Activated CD4-positive, alpha-beta memory T cell treated with anti-CD3 and anti-CD28 coated beads for 36 hours (primary cell): Measurements from ENCODE around the gene GSG1L. TPM values are rescaled to one million over a fixed set of nuclear protein-coding genes. Genes with fewer than 3 reads are reported as not detected.

Source experiments
- CTCF ChIA-PET: fragments of 350-600 bp; sonication (Branson Sonifier 250); formaldehyde crosslinking; loops from one replicate; lab custom pipeline; 2021; ENCODE audit warnings: antibody characterized with exemption, inconsistent platforms; lab: Charles Lee
- POLR2A ChIA-PET: fragments of 350-600 bp; sonication (Branson Sonifier 250); formaldehyde crosslinking; loops from one replicate; lab custom pipeline; 2021; ENCODE audit warnings: antibody characterized with exemption; lab: Charles Lee
- DNase-seq: peaks from one replicate; pipeline ENCODE4 v3.0.0-alpha.2; 2020
- H3K27ac Mint-ChIP-seq: one replicate; pipeline ENCODE4 v1.8.0; 2021; ENCODE audit warnings: mixed read lengths
- H3K27me3 Mint-ChIP-seq: one replicate; pipeline ENCODE4 v1.8.0; 2021; ENCODE audit warnings: mixed read lengths
- H3K36me3 Mint-ChIP-seq: one replicate; pipeline ENCODE4 v1.8.0; 2021; ENCODE audit warnings: mixed read lengths
- H3K4me1 Mint-ChIP-seq: one replicate; pipeline ENCODE4 v1.8.0; 2021; ENCODE audit warnings: low read depth, mixed read lengths
- H3K4me3 Mint-ChIP-seq: one replicate; pipeline ENCODE4 v1.8.0; 2021; ENCODE audit warnings: mild to moderate bottlenecking, mixed read lengths
- H3K9me3 Mint-ChIP-seq: one replicate; pipeline ENCODE4 v1.8.0; 2021; ENCODE audit warnings: mixed read lengths
- intact Hi-C: fragments of 100-400 bp; cut with micrococcal nuclease; formaldehyde crosslinking; loops from one replicate; pipeline ENCODE4 v1.15.1; 2023
- total RNA-seq, 2 experiments: library from RNA; stranded (reverse); gene quantifications; one replicate each; pipeline ENCODE4 v1.2.3, GENCODE V29; 2021

GSG1L gene
- total RNA-seq, 2 experiments from 2014 or later, result 0.26 to 0.44 TPM

- DNase-seq, result no peak
- CTCF ChIA-PET, result no interaction called here
- Mint-ChIP-seq H3K36me3 (no peaks in the 10 kb centered on the region), H3K4me1 (no peaks in the 10 kb centered on the region), H3K4me3 (no peak overlapping the region), H3K9me3 (no peaks in the 10 kb centered on the region), H3K27ac (no peak overlapping the region), H3K27me3 (peaks cover 3% of the 10 kb centered on the region)
- POLR2A ChIA-PET, result no interaction called here
- intact Hi-C loops, result no loop called here
These were observed 34.0 kb downstream of the GSG1L start for GRCh38 chr16:28029387-28030002.

- no peaks in the 10 kb centered on the region for H3K4me1 Mint-ChIP-seq
- no peaks in the 10 kb centered on the region for H3K27me3 Mint-ChIP-seq
- no peak overlapping the region for H3K27ac Mint-ChIP-seq
- no peaks in the 10 kb centered on the region for H3K9me3 Mint-ChIP-seq
- CTCF ChIA-PET, result no interaction called here
- H3K36me3 Mint-ChIP-seq, result no peaks in the 10 kb centered on the region
- POLR2A ChIA-PET, result no interaction called here
- no peak for DNase-seq
- H3K4me3 Mint-ChIP-seq, result no peak overlapping the region
- intact Hi-C loops, result no loop called here
These were observed 36.5 kb downstream of the GSG1L start for GRCh38 chr16:28027055-28027454.

GRCh38 chr16:28025631-28026030 lies 37.9 kb downstream of the GSG1L start:
- ChIA-PET POLR2A (no interaction called here), CTCF (no interaction called here)

DNA sequence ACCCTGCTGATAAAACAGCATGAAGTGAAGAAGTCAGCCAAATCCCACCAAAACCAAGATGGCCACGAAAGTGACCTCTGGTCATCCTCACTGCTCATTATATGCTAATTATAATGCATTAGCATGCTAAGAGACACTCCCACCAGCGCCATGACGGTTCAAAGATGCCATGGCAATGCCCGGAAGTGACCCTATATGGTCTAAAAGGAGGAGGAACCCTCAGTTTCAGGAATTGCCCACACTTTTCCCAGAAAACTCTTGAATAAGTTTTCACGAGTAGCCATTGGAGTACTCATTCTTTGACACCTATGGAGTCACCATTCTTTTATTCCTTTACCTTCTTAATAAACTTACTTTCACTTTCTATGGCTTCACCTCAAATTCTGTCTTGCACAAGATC lies 44.3 kb downstream of the GSG1L start:
- Mint-ChIP-seq H3K4me1 (no peaks in the 10 kb centered on the region), H3K27ac (no peak overlapping the region), H3K27me3 (peaks cover 5% of the 10 kb centered on the region), H3K4me3 (no peak overlapping the region), H3K36me3 (no peaks in the 10 kb centered on the region), H3K9me3 (peaks cover 23% of the 10 kb centered on the region)
- CTCF ChIA-PET, result interaction anchor here (1.2 kb wide), 1 partner anchor 52 kb away, joined by 4 read pairs; no protein-coding TSS in a partner anchor
- intact Hi-C loops, result no loop called here
- DNase-seq, result no peak
- POLR2A ChIA-PET, result no interaction called here

More at GRCh38 chr16:28025631-28026030, 37.9 kb downstream of the GSG1L start:
- no peaks in the 10 kb centered on the region for H3K27me3 Mint-ChIP-seq
- DNase-seq, result no peak
- H3K36me3 Mint-ChIP-seq, result no peaks in the 10 kb centered on the region
- intact Hi-C loops, result no loop called here
- H3K4me3 Mint-ChIP-seq, result no peak overlapping the region
- H3K27ac Mint-ChIP-seq, result no peak overlapping the region
- peaks cover 12% of the 10 kb centered on the region for H3K9me3 Mint-ChIP-seq
- H3K4me1 Mint-ChIP-seq, result no peaks in the 10 kb centered on the region

DNA sequence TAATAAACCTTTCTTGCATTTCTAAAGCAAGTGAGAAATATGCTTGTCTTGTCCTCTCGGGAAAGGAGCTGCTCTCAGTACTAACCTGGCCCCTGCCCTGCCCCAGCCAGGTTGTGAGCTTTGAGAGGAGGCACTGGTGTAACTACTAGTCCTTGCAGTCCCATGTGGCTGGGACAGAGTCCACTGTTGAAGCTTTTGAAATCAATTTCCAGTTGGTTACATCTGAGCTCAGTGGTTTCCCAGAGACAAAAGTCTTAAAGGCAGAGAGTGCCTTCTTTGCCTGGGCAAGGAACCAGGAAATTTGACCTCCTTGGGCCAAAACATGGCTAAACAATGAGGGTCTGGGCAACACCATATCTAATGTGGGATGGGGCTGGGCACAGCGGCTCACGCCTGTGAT lies 48.7 kb downstream of the GSG1L start:
- H3K27ac Mint-ChIP-seq, result no peak overlapping the region
- DNase-seq, result no peak
- no peaks in the 10 kb centered on the region for H3K36me3 Mint-ChIP-seq
- ChIA-PET POLR2A (no interaction called here), CTCF (no interaction called here)
- H3K4me3 Mint-ChIP-seq, result no peak overlapping the region
- no peaks in the 10 kb centered on the region for H3K4me1 Mint-ChIP-seq
- peaks cover 4% of the 10 kb centered on the region for H3K9me3 Mint-ChIP-seq
- intact Hi-C loops, result no loop called here
- H3K27me3 Mint-ChIP-seq, result peaks cover 14% of the 10 kb centered on the region

GRCh38 chr16:28013878-28014277 lies 49.6 kb downstream of the GSG1L start:
- intact Hi-C loops, result no loop called here
- ChIA-PET CTCF (no interaction called here), POLR2A (no interaction called here)
- H3K36me3 Mint-ChIP-seq, result no peaks in the 10 kb centered on the region
- H3K4me1 Mint-ChIP-seq, result no peaks in the 10 kb centered on the region
- H3K9me3 Mint-ChIP-seq, result peaks cover 4% of the 10 kb centered on the region
- H3K27ac Mint-ChIP-seq, result no peak overlapping the region
- peaks cover 14% of the 10 kb centered on the region for H3K27me3 Mint-ChIP-seq
- no peak for DNase-seq
- no peak overlapping the region for H3K4me3 Mint-ChIP-seq

- Mint-ChIP-seq H3K36me3 (no peaks in the 10 kb centered on the region), H3K4me3 (no peak overlapping the region), H3K9me3 (peaks cover 4% of the 10 kb centered on the region), H3K27ac (no peak overlapping the region), H3K27me3 (peaks cover 14% of the 10 kb centered on the region), H3K4me1 (no peaks in the 10 kb centered on the region)
- DNase-seq, result no peak
- CTCF ChIA-PET, result no interaction called here
- POLR2A ChIA-PET, result no interaction called here
- intact Hi-C loops, result no loop called here
These were observed 50.1 kb downstream of the GSG1L start for GRCh38 chr16:28013392-28013791.

DNA sequence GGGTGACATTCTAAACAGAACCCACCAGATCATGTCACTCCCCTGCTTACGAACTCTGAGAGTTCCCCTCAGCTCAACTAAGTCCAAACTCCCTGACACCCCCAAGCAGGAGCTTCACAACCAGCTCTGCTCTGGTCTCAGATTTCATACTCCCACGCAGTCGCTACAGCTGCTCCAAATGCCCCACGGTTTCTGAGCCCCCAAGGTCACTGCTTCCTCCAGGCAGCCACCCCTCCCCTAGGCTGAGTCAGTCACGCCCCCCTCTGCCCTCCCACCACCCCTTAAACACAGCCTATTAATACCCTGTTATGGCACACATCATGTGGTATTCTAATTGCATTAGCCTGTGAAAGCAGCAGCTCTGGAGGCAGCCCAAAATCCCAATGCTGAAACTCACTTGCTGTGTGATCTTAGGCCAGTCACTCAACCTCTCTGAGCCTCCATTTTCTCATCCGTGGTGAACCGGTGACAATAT lies 51.5 kb downstream of the GSG1L start:
- Mint-ChIP-seq H3K27ac (no peak overlapping the region), H3K4me3 (no peak overlapping the region), H3K27me3 (peaks cover 10% of the 10 kb centered on the region), H3K4me1 (no peaks in the 10 kb centered on the region), H3K9me3 (no peaks in the 10 kb centered on the region), H3K36me3 (no peaks in the 10 kb centered on the region)
- ChIA-PET POLR2A (no interaction called here), CTCF (interaction anchor here (1.5 kb wide), 1 partner anchor 39 kb away, joined by 4 read pairs; no protein-coding TSS in a partner anchor)
- no peak for DNase-seq
- intact Hi-C loops, result no loop called here

GRCh38 chr16:28011223-28011622 lies 52.3 kb downstream of the GSG1L start:
- no peak overlapping the region for H3K4me3 Mint-ChIP-seq
- no peaks in the 10 kb centered on the region for H3K36me3 Mint-ChIP-seq
- POLR2A ChIA-PET, result no interaction called here
- no peak overlapping the region for H3K27ac Mint-ChIP-seq
- peaks cover 10% of the 10 kb centered on the region for H3K27me3 Mint-ChIP-seq
- intact Hi-C loops, result no loop called here
- DNase-seq, result no peak
- CTCF ChIA-PET, result no interaction called here
- H3K4me1 Mint-ChIP-seq, result no peaks in the 10 kb centered on the region
- H3K9me3 Mint-ChIP-seq, result no peaks in the 10 kb centered on the region

GRCh38 chr16:28010671-28011070 lies 52.8 kb downstream of the GSG1L start:
- Mint-ChIP-seq H3K9me3 (no peaks in the 10 kb centered on the region), H3K27me3 (peaks cover 10% of the 10 kb centered on the region), H3K4me3 (no peak overlapping the region), H3K4me1 (no peaks in the 10 kb centered on the region), H3K36me3 (no peaks in the 10 kb centered on the region), H3K27ac (no peak overlapping the region)
- ChIA-PET POLR2A (no interaction called here), CTCF (no interaction called here)
- intact Hi-C loops, result no loop called here
- no peak for DNase-seq

- no peaks in the 10 kb centered on the region for H3K4me1 Mint-ChIP-seq
- no peaks in the 10 kb centered on the region for H3K36me3 Mint-ChIP-seq
- no peak overlapping the region for H3K27ac Mint-ChIP-seq
- CTCF ChIA-PET, result no interaction called here
- no peaks in the 10 kb centered on the region for H3K9me3 Mint-ChIP-seq
- intact Hi-C loops, result no loop called here
- H3K4me3 Mint-ChIP-seq, result no peak overlapping the region
- DNase-seq, result no peak
- peaks cover 10% of the 10 kb centered on the region for H3K27me3 Mint-ChIP-seq
- POLR2A ChIA-PET, result no interaction called here
These were observed 53.7 kb downstream of the GSG1L start for GRCh38 chr16:28009586-28010373.

GRCh38 chr16:28003923-28004322 lies 59.6 kb downstream of the GSG1L start:
- H3K4me1 Mint-ChIP-seq, result no peaks in the 10 kb centered on the region
- no peak overlapping the region for H3K4me3 Mint-ChIP-seq
- H3K27me3 Mint-ChIP-seq, result no peaks in the 10 kb centered on the region
- DNase-seq, result no peak
- H3K36me3 Mint-ChIP-seq, result no peaks in the 10 kb centered on the region
- H3K9me3 Mint-ChIP-seq, result no peaks in the 10 kb centered on the region
- POLR2A ChIA-PET, result no interaction called here
- intact Hi-C loops, result no loop called here
- H3K27ac Mint-ChIP-seq, result no peak overlapping the region
- CTCF ChIA-PET, result no interaction called here
